Common myeloid progenitor, CD34-positive (primary cell): ENCODE results near the gene CPA2.

ENCODE experiments used
- CTCF ChIA-PET: fragments of 350-600 bp; sonication (Branson Sonifier 250); formaldehyde crosslinking; loops from one replicate; lab custom pipeline; 2021; ENCODE audit warnings: antibody characterized with exemption; lab: Charles Lee
- POLR2A ChIA-PET: fragments of 350-600 bp; sonication (Branson Sonifier 250); formaldehyde crosslinking; loops from one replicate; lab custom pipeline; 2021; ENCODE audit warnings: antibody characterized with exemption; lab: Charles Lee
- DNase-seq, 3 donors: peaks; one replicate each; pipeline versions ENCODE4 v3.0.0 to v3.0.0-alpha.2; 2013
- H3K27ac ChIP-seq, 2 experiments: 1 replicate in 1 of 2; 2 replicates in 1 of 2; pipeline ENCODE4 v1.7.0; 2013; ENCODE audit warnings: inconsistent platforms in 2 of 2, low read length in 2 of 2, mild to moderate bottlenecking in 2 of 2, low read depth in 1 of 2, moderate library complexity in 1 of 2; ENCODE audit not compliant: severe bottlenecking in 2 of 2, insufficient read depth in 1 of 2, poor library complexity in 1 of 2
- H3K27me3 ChIP-seq, 5 experiments: replicated peaks in 2 of 5; 1 replicate in 3 of 5; 2 replicates in 2 of 5; pipeline versions ENCODE4 v1.6.1 to v1.7.0; 2013; ENCODE audit warnings: low read length in 4 of 5, mild to moderate bottlenecking in 2 of 5, moderate library complexity in 2 of 5, inconsistent platforms in 1 of 5; ENCODE audit not compliant: insufficient read depth in 5 of 5, control insufficient read depth in 4 of 5
- H3K36me3 ChIP-seq, 4 experiments: 1 replicate in 2 of 4; 2 replicates in 2 of 4; pipeline versions ENCODE4 v1.6.1 to v1.7.0; 2013; ENCODE audit warnings: low read length in 3 of 4, control low read depth in 1 of 4, mild to moderate bottlenecking in 1 of 4; ENCODE audit not compliant: control insufficient read depth in 4 of 4, insufficient read depth in 4 of 4
- H3K4me1 ChIP-seq, 4 experiments: 1 replicate in 3 of 4; 2 replicates in 1 of 4; pipeline versions ENCODE4 v1.6.1 to v1.7.1; 2013; ENCODE audit warnings: low read length in 3 of 4, mild to moderate bottlenecking in 3 of 4, control low read depth in 1 of 4, inconsistent platforms in 1 of 4, moderate library complexity in 1 of 4; ENCODE audit not compliant: control insufficient read depth in 4 of 4, insufficient read depth in 4 of 4; ENCODE audit errors: control extremely low read depth in 1 of 4
- H3K4me3 ChIP-seq, 7 experiments: 1 replicate in 4 of 7; 2 replicates in 3 of 7; pipeline versions ENCODE4 v1.5.1 to v1.7.0; 2013; ENCODE audit warnings: mild to moderate bottlenecking in 7 of 7, low read length in 6 of 7, moderate library complexity in 6 of 7, inconsistent platforms in 2 of 7, low read depth in 2 of 7, control low read depth in 1 of 7; ENCODE audit not compliant: insufficient read depth in 4 of 7, control insufficient read depth in 1 of 7; ENCODE audit errors: extremely low read depth in 1 of 7
- H3K9me3 ChIP-seq, 5 experiments: 1 replicate in 4 of 5; 2 replicates in 1 of 5; pipeline versions ENCODE4 v1.6.1 to v1.7.1; 2013; ENCODE audit warnings: low read length in 4 of 5, mild to moderate bottlenecking in 2 of 5, inconsistent platforms in 1 of 5, low read depth in 1 of 5, moderate library complexity in 1 of 5; ENCODE audit not compliant: control insufficient read depth in 4 of 5, insufficient read depth in 2 of 5; ENCODE audit errors: control extremely low read depth in 1 of 5
- WGBS: methylation state at CpG from one replicate; pipeline ENCODE4 v1.1.5; 2013; ENCODE audit not compliant: insufficient coverage; 5-methylcytosine and 5-hydroxymethylcytosine counted together

The CPA2 gene

DNA sequence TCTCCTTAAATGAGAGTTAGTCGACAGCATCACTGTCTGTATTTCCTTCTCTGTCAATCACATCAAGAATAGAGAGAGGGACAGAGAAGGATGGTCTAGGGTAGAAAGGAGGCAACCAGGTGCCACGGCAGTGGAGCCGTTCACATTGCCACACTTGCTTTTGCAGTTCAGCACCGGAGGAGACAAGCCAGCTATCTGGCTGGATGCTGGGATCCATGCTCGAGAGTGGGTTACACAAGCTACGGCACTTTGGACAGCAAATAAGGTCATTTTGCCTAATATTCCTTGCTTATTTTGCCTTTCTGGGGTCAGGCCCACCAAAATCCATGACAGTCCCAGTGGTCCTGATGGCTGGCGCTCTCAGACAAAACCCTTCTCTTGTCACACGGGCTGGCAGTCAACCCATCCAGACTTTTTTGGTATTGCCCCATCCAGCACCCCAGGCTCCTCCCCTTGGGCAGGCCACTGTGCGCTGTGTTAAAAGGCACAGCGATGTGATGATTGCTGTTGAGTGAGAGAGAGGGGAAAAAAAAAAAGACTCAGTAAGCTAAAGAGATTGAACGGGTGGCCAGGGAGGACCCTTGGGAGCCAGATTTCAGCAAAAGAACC lies 8.4 kb downstream of the CPA2 start:
- peaks cover 6 to 28% (median 16%) of the 10 kb centered on the region in 4 experiments for H3K4me1 ChIP-seq
- no peaks in the 10 kb centered on the region for H3K36me3 ChIP-seq
- ChIA-PET CTCF (interaction anchor here (0.6 kb wide), 1 partner anchor 21 kb away, joined by 3 read pairs; no protein-coding TSS in a partner anchor), POLR2A (no interaction called here)
- H3K27me3 ChIP-seq: no peaks in the 10 kb centered on the region
- 95% methylated on average over 11 of the region's 11 CpGs for WGBS
- H3K4me3 ChIP-seq: no peak overlapping the region
- DNase-seq: no peak
- no peak overlapping the region for H3K27ac ChIP-seq
- H3K9me3 ChIP-seq: no peaks in the 10 kb centered on the region

DNA sequence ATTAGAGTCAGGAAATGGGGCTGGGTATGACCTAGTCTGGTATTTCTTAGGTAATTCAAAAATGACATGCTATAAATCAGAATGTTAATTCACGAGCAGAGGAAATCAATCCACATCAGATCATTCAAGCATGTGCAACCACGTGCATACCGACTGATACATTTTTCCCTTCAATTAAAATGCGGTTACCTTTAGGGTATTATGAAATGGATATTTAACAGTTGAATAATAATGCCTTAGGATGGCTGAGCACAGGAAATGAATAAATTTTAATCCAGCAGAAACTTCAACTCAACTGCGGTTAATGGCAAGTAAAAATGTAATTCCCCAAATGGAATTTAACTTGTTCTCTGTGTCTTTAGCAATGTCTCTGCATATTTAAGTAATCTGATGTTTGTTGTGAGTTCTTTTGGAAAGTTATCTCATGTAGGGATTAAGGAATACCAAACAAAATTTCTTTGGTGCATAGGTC lies 9.2 kb downstream of the CPA2 start:
- Histone ChIP-seq H3K27me3 (no peaks in the 10 kb centered on the region), H3K4me1 (peaks cover 6 to 28% (median 16%) of the 10 kb centered on the region in 4 experiments), H3K9me3 (no peaks in the 10 kb centered on the region), H3K4me3 (no peak overlapping the region), H3K36me3 (no peaks in the 10 kb centered on the region), H3K27ac (no peak overlapping the region)
- ChIA-PET CTCF (no interaction called here), POLR2A (no interaction called here)
- no CpG with 5 or more reads among the region's 5 CpGs for WGBS
- DNase-seq: no peak

DNA sequence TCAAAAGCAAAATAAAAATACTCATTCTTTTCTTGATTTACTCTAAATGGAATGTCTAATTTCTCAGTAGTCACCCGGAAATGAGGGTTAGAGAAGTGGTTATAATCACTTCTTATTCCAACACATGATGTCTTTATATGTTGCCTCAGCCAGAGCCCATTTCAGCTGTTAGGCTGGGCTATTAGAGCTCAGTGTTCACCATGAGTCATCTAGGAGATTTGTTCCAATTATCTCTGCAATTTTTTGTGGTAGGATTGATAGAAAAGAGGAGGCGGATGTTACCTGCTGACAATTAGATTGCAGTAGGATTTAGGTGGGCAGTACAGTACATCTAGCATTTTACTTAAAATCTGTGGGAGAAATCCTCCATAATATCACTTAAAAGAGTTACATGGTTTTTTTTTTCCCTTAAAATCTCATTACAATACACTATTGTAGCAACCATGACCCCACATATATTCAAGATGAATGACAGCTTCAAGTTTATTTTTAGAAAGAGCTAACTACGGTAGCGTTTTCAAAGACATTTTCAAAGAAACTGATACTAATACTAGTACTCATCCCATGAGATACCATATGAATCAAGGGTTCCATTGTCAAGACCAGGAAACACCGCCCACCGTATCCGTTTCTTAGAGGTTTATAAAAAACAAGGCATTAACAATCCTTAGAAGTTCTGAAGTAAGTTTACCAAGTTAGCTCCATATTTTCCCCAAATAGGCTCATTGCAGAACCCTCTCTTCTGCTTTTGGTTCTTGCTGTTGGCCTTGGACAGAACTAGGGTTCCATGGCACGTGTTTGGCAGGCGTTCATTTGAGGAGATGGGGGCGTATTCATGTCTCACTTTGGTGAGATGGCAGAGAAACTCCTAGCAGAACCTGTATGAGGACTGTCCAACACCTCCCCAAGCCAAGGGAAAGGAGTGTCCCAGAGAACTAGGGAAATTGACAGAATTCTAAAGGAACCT lies 10.4 kb downstream of the CPA2 start:
- CTCF ChIA-PET: interaction anchor here (1.3 to 1.6 kb wide), 2 partner anchors 14 to 163 kb away, joined by 3 to 4 read pairs; partner anchors contain the start of gene CEP41
- H3K4me1 ChIP-seq: peaks cover 6 to 25% (median 16%) of the 10 kb centered on the region in 4 experiments

DNA sequence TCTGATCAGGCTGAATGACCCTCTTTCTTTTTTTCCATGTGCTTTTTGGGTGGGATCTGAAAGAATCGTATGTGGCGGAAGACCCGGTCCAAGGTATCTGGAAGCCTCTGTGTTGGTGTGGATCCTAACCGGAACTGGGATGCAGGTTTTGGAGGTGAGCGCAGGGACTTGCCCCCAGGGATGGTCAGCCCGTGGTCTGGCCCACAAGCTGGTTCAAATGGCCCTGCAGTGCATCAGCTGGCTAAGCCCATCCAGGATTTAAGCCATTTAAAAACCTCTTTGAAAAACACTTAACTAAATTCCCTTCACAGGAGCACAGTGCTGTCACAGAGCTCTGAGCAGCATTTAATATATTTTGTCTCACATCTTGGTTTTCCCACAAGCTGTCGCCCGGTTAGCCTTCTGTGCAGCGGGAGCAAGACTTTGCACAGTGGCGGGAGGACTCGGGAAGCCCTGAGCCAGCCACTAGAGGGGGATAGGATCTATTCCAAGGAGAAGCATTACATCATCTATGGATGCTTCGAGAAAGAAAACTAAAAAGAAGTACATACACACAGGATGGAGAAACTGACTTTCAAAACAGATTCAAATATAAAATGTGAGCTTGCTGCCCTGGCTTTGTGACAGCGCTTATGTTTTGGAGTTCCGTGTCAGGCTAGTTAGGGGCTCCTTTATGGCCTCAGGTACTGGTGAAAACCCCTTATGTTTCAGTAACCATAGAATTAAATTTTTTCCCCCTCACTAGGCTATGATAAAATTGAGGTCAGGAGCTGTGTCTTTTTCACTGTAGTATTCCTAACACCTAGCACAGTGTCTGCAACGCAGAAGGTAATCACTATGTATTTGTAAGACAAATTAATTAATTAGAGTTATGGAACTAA lies 11.3 kb downstream of the CPA2 start:
- ChIA-PET CTCF (interaction anchor here (1.1 to 1.6 kb wide), 3 partner anchors 13 to 163 kb away, joined by 3 to 4 read pairs (median 3); partner anchors contain the start of genes CEP41 and TMEM209), POLR2A (no interaction called here)
- H3K9me3 ChIP-seq: no peaks in the 10 kb centered on the region
- H3K4me1 ChIP-seq: peaks cover 3 to 16% (median 11%) of the 10 kb centered on the region in 4 experiments
- H3K27me3 ChIP-seq: no peaks in the 10 kb centered on the region
- H3K4me3 ChIP-seq: no peak overlapping the region
- H3K36me3 ChIP-seq: no peaks in the 10 kb centered on the region
- DNase-seq: peak in 1 of 3 donors; percentile 14
- H3K27ac ChIP-seq: no peak overlapping the region
- 97% methylated on average over 8 of the region's 15 CpGs for WGBS

More for the DNA sequence above, 10.4 kb downstream of the CPA2 start:
- POLR2A ChIA-PET: interaction anchor here (0.7 kb wide), 1 partner anchor 182 kb away, joined by 3 read pairs; no protein-coding TSS in a partner anchor
- Histone ChIP-seq H3K27ac (no peak overlapping the region), H3K36me3 (no peaks in the 10 kb centered on the region), H3K4me3 (no peak overlapping the region), H3K9me3 (no peaks in the 10 kb centered on the region), H3K27me3 (no peaks in the 10 kb centered on the region)
- no peak for DNase-seq
- 99% methylated on average over 9 of the region's 10 CpGs for WGBS

DNA sequence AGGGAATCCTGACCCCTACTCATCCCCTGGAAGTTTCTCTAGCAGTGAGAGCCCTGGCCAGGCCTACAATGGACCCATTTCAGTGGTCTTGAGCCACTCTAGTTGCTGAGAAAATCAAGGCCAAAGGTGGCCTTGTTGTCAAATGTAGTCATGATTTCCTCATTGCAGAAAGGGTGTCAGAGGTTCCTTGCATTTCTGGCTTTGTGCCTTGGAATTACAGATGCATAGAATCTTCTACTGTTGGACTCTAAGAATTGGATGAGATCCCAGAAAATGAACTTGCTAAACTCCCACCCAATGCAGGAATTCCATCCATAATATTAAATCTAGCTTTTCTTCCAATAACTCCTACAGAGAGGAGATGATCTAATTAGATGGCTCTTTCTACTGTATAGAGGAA lies 12.2 kb downstream of the CPA2 start:
- Histone ChIP-seq H3K4me3 (no peak overlapping the region), H3K27me3 (no peaks in the 10 kb centered on the region), H3K4me1 (peaks cover 1 to 10% (median 4%) of the 10 kb centered on the region in 4 experiments), H3K36me3 (no peaks in the 10 kb centered on the region), H3K27ac (no peak overlapping the region), H3K9me3 (no peaks in the 10 kb centered on the region)
- CTCF ChIA-PET: interaction anchor here (1.1 to 1.6 kb wide), 2 partner anchors 73 to 162 kb away, joined by 3 to 4 read pairs; partner anchors contain the start of genes CEP41 and TMEM209
- POLR2A ChIA-PET: no interaction called here
- no peak for DNase-seq

DNA sequence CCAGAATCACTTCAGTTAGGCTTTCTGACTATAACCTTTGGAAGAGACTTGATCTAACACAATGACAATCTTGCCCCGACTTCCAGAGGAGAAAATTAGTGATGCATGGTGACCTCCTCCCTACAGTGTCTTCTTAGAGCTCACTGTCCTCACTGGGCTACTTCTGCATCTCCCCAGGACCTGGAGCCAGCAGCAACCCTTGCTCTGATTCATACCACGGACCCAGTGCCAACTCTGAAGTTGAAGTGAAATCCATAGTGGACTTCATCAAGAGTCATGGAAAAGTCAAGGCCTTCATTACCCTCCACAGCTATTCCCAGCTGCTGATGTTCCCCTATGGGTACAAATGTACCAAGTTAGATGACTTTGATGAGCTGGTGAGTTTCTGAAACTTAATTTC lies 12.6 kb downstream of the CPA2 start:
- WGBS: 100% methylated on average over 1 of the region's 2 CpGs
- Histone ChIP-seq H3K27me3 (no peaks in the 10 kb centered on the region), H3K4me3 (no peak overlapping the region), H3K36me3 (no peaks in the 10 kb centered on the region), H3K9me3 (no peaks in the 10 kb centered on the region), H3K27ac (no peak overlapping the region), H3K4me1 (peaks cover 0 to 5% (median 0%) of the 10 kb centered on the region in 4 experiments)
- ChIA-PET POLR2A (no interaction called here), CTCF (no interaction called here)
- DNase-seq: no peak
